HCT116 (cell line): ENCODE measurements around the gene AUTS2. TPM values are rescaled to one million over a fixed set of nuclear protein-coding genes. Genes with fewer than 3 reads are reported as not detected.

Experiments used
- ATAC-seq: fragments of 200-7000 bp; cut with Tn5 transposase; 2 replicates; pipeline ENCODE4 v1.9.1; 2020; ENCODE audit warnings: mild to moderate bottlenecking, moderate library complexity
- BruUV-seq: library from RNA; stranded (reverse); fragments of 400-500 nt; replicated peaks from 2 replicates; lab custom pipeline; 2021; lab: Mats Ljungman, UMichigan
- CTCF ChIA-PET: fragments of 300-600 bp; sonication (Branson Sonifier 250); formaldehyde crosslinking; loops from one replicate; lab custom pipeline; 2021; ENCODE audit warnings: antibody characterized with exemption; lab: Charles Lee
- POLR2A ChIA-PET: fragments of 300-600, 350-600 bp; sonication (Branson Sonifier 250); formaldehyde crosslinking; loops from one replicate; lab custom pipeline; 2021; ENCODE audit warnings: antibody characterized with exemption; lab: Charles Lee
- RAD21 ChIA-PET, 2 experiments: fragments of 300-600 bp; sonication (Branson Sonifier 250); formaldehyde crosslinking; loops; one replicate each; lab custom pipeline; 2023; ENCODE audit warnings: low total read pairs in 2 of 2; ENCODE audit not compliant: uncharacterized antibody in 2 of 2, unreplicated experiment in 2 of 2, low non-redundant PET in 1 of 2; lab: Charles Lee
- DNase-seq: peaks from one replicate; pipeline ENCODE4 v3.0.0-alpha.2; 2010; ENCODE audit warnings: low read depth, low spot score
- H2AFZ ChIP-seq: fragments of 200-600 bp; shearing (Covaris generic), sonication (generic); 2 replicates; pipeline ENCODE4 v1.6.1; 2017; ENCODE audit warnings: low read depth, mixed run types, mixed read lengths, antibody characterized with exemption, low read length; ENCODE audit not compliant: poor library complexity, severe bottlenecking
- H3K27ac ChIP-seq: 2 replicates; pipeline ENCODE4 v1.5.1; 2012; ENCODE audit warnings: low read depth, low read length
- H3K27me3 ChIP-seq: fragments of 200-600 bp; sonication (generic); 2 replicates; pipeline ENCODE4 v1.6.1; 2016; ENCODE audit warnings: mixed run types, low read length, mixed read lengths; ENCODE audit not compliant: insufficient read depth
- H3K36me3 ChIP-seq, 2 experiments: fragments of 200-500 bp in 1 of 2; fragments of 200-600 bp in 1 of 2; sonication (Bioruptor generic) in 1 of 2; sonication (generic) in 1 of 2; 2 replicates each; pipeline versions ENCODE4 v1.5.1 to v1.6.1; 2014 to 2016; ENCODE audit warnings: low read length in 2 of 2, inconsistent platforms in 1 of 2, mixed read lengths in 1 of 2, mixed run types in 1 of 2; ENCODE audit not compliant: insufficient read depth in 2 of 2, control insufficient read depth in 1 of 2
- H3K4me1 ChIP-seq, 2 experiments: fragments of 200-600 bp in 1 of 2; sonication (generic) in 1 of 2; 2 replicates each; pipeline versions ENCODE4 v1.5.1 to v1.6.1; 2012 to 2017; ENCODE audit warnings: low read length in 2 of 2, inconsistent platforms in 1 of 2, mild to moderate bottlenecking in 1 of 2, mixed read lengths in 1 of 2, mixed run types in 1 of 2, moderate library complexity in 1 of 2; ENCODE audit not compliant: insufficient read depth in 2 of 2, control insufficient read depth in 1 of 2
- H3K4me2 ChIP-seq: fragments of 200-600 bp; sonication (generic); 2 replicates; pipeline ENCODE4 v1.6.1; 2017; ENCODE audit warnings: mixed run types, low read length, mixed read lengths
- H3K4me3 ChIP-seq, 2 experiments: fragments of 200-600 bp in 1 of 2; sonication (generic) in 1 of 2; replicated peaks in 1 of 2; 2 replicates each; pipeline ENCODE4 v1.5.1; 2011 to 2016; ENCODE audit warnings: low read length in 2 of 2, control low read depth in 1 of 2, low read depth in 1 of 2, mild to moderate bottlenecking in 1 of 2, mixed read lengths in 1 of 2, mixed run types in 1 of 2
- H3K79me2 ChIP-seq: fragments of 200-600 bp; sonication (generic); 2 replicates; pipeline ENCODE4 v1.6.1; 2017; ENCODE audit warnings: mild to moderate bottlenecking, mixed run types, low read length, moderate library complexity, mixed read lengths; ENCODE audit not compliant: insufficient read depth
- H3K9ac ChIP-seq: fragments of 200-600 bp; sonication (generic); 2 replicates; pipeline ENCODE4 v1.6.1; 2016; ENCODE audit warnings: low read length, mixed read lengths
- H3K9me2 ChIP-seq: fragments of 200-600 bp; sonication (generic), shearing (Covaris generic); 2 replicates; pipeline ENCODE4 v1.6.1; 2017; ENCODE audit warnings: mixed run types, mild to moderate bottlenecking, moderate library complexity; ENCODE audit not compliant: insufficient read depth
- H3K9me3 ChIP-seq, 2 experiments: fragments of 200-500 bp in 1 of 2; fragments of 200-600 bp in 1 of 2; sonication (Bioruptor generic) in 1 of 2; sonication (generic) in 1 of 2; 2 replicates each; pipeline ENCODE4 v1.6.1; 2014 to 2017; ENCODE audit warnings: low read length in 2 of 2, mixed read lengths in 2 of 2, inconsistent platforms in 1 of 2, low read depth in 1 of 2, mild to moderate bottlenecking in 1 of 2, mixed run types in 1 of 2, moderate library complexity in 1 of 2; ENCODE audit not compliant: control insufficient read depth in 1 of 2, insufficient read depth in 1 of 2
- H4K20me1 ChIP-seq: fragments of 200-600 bp; sonication (generic), shearing (Covaris generic); 2 replicates; pipeline ENCODE4 v1.6.1; 2017; ENCODE audit warnings: mixed run types, mild to moderate bottlenecking, moderate library complexity; ENCODE audit not compliant: insufficient read depth
- CBX3 ChIP-seq: IDR thresholded peaks from 2 replicates; pipeline ENCODE4 v1.6.1; 2012; ENCODE audit warnings: low read depth
- EZH2phosphoT487 ChIP-seq: fragments of 200-600 bp; IDR thresholded peaks from 2 replicates; pipeline ENCODE4 v1.6.1; 2018; ENCODE audit warnings: antibody characterized with exemption, borderline replicate concordance
- FOSL1 ChIP-seq: IDR thresholded peaks from 2 replicates; pipeline ENCODE4 v1.6.1; 2012; ENCODE audit warnings: low read depth
- JUND ChIP-seq: IDR thresholded peaks from 2 replicates; pipeline ENCODE4 v1.6.1; 2012
- MAX ChIP-seq: IDR thresholded peaks from 2 replicates; pipeline ENCODE4 v1.6.1; 2012
- POLR2AphosphoS5 ChIP-seq: IDR thresholded peaks from 2 replicates; pipeline ENCODE4 v1.6.1; 2011; ENCODE audit warnings: mild to moderate bottlenecking, low read depth, low read length, moderate library complexity
- SIN3A ChIP-seq: IDR thresholded peaks from 2 replicates; pipeline ENCODE4 v1.6.1; 2012; ENCODE audit warnings: low read depth
- SP1 ChIP-seq: IDR thresholded peaks from 2 replicates; pipeline ENCODE4 v1.6.1; 2012; ENCODE audit warnings: low read depth
- SRF ChIP-seq: IDR thresholded peaks from 2 replicates; pipeline ENCODE4 v1.6.1; 2012; ENCODE audit warnings: low read depth
- TCF7L2 ChIP-seq: IDR thresholded peaks from 2 replicates; pipeline ENCODE4 v1.7.0; 2011; ENCODE audit warnings: borderline replicate concordance, inconsistent platforms; ENCODE audit not compliant: insufficient read depth, insufficient read length; ENCODE audit errors: extremely low read depth
- YY1 ChIP-seq: IDR thresholded peaks from 2 replicates; pipeline ENCODE4 v1.6.1; 2011; ENCODE audit warnings: low read length, low read depth, moderate library complexity, mild to moderate bottlenecking; ENCODE audit not compliant: insufficient replicate concordance; ENCODE audit errors: extremely low read depth
- ZFX ChIP-seq: fragments of 450-650 bp; IDR thresholded peaks from 2 replicates; pipeline ENCODE4 v1.6.1; 2017
- intact Hi-C: fragments of 100-400 bp; cut with micrococcal nuclease; formaldehyde crosslinking; loops from 2 replicates; pipeline ENCODE4 v1.10.0; 2022
- total RNA-seq: library from RNA; stranded (reverse); gene quantifications from one replicate; pipeline ENCODE4 v1.2.1, GENCODE V29; 2021; ENCODE audit not compliant: unreplicated experiment

Gene AUTS2
- total RNA-seq, 1 experiment from 2014 or later = 0.93 TPM

GRCh38 chr7:70082099-70082611 lies 483.9 kb downstream of the AUTS2 start:
- Histone ChIP-seq H4K20me1 (no peaks in the 10 kb centered on the region), H2AFZ (no peak overlapping the region), H3K36me3 (no peaks in the 10 kb centered on the region), H3K27ac (no peak overlapping the region), H3K4me3 (no peak overlapping the region), H3K4me1 (no peaks in the 10 kb centered on the region), H3K9ac (no peak overlapping the region), H3K4me2 (no peak overlapping the region), H3K9me3 (peaks cover 4 to 21% of the 10 kb centered on the region in 2 experiments; a peak in 2 of 4 replicates), H3K27me3 (no peaks in the 10 kb centered on the region), H3K9me2 (no peaks in the 10 kb centered on the region), H3K79me2 (no peaks in the 10 kb centered on the region)
- intact Hi-C loops = no loop called here
- CTCF ChIA-PET = no interaction called here
- no TSS peak for BruUV-seq
- POLR2A ChIA-PET = no interaction called here
- no peak for DNase-seq
- RAD21 ChIA-PET = no interaction called here
- TF ChIP-seq ZFX (no peak), SIN3A (no peak), CBX3 (no peak), MAX (no peak), POLR2AphosphoS5 (no peak), JUND (no peak)
- no peak for ATAC-seq

GRCh38 chr7:70091362-70091761 lies 493.1 kb downstream of the AUTS2 start:
- Histone ChIP-seq H3K27ac (no peak overlapping the region), H4K20me1 (no peaks in the 10 kb centered on the region), H3K4me3 (no peak overlapping the region), H3K4me1 (no peaks in the 10 kb centered on the region), H3K9me3 (peaks cover 0 to 5% of the 10 kb centered on the region in 2 experiments; a peak in 2 of 4 replicates), H3K27me3 (no peaks in the 10 kb centered on the region), H3K9ac (no peak overlapping the region), H2AFZ (no peak overlapping the region), H3K79me2 (no peaks in the 10 kb centered on the region), H3K4me2 (no peak overlapping the region), H3K36me3 (no peaks in the 10 kb centered on the region), H3K9me2 (no peaks in the 10 kb centered on the region)
- ChIA-PET POLR2A (no interaction called here), CTCF (no interaction called here), RAD21 (no interaction called here)
- TF ChIP-seq YY1 = no peak
- no peak for TF ChIP-seq SP1
- TF ChIP-seq TCF7L2 = no peak
- no peak for TF ChIP-seq SRF
- no peak for TF ChIP-seq CBX3
- no peak for TF ChIP-seq SIN3A
- TF ChIP-seq MAX = no peak
- no peak for TF ChIP-seq FOSL1
- TF ChIP-seq JUND = no peak
- TF ChIP-seq EZH2phosphoT487 = no peak
- intact Hi-C loops = no loop called here
- no TSS peak for BruUV-seq
- no peak for DNase-seq
- no peak for ATAC-seq
